Astrocyte (in vitro differentiated cells and primary cell): Measurements from ENCODE around the gene KIRREL3. TPM values are rescaled to one million over a fixed set of nuclear protein-coding genes. Genes with fewer than 3 reads are reported as not detected.

ENCODE experiments used
- DNase-seq: peaks from one replicate; pipeline ENCODE4 v3.0.0-alpha.2; 2010; ENCODE audit warnings: low read depth
- FAIRE-seq: peaks from 2 replicates; lab custom pipeline; 2011; peaks lifted over from hg19 to GRCh38; lab: Jason Lieb, UNC
- H2AFZ ChIP-seq: 2 replicates; pipeline ENCODE4 v1.6.0; 2012; ENCODE audit warnings: low read depth, low read length, inconsistent platforms
- H3K27ac ChIP-seq: 2 replicates; pipeline ENCODE4 v1.5.1; 2011; ENCODE audit warnings: low read depth, low read length, inconsistent platforms
- H3K27me3 ChIP-seq: 2 replicates; pipeline ENCODE4 v1.6.0; 2011; ENCODE audit warnings: low read length, inconsistent platforms; ENCODE audit not compliant: insufficient read depth
- H3K36me3 ChIP-seq: 2 replicates; pipeline ENCODE4 v1.5.1; 2011; ENCODE audit warnings: low read length, inconsistent platforms; ENCODE audit not compliant: insufficient read depth
- H3K4me1 ChIP-seq: 2 replicates; pipeline ENCODE4 v1.5.1; 2011; ENCODE audit warnings: low read length, inconsistent platforms; ENCODE audit not compliant: insufficient read depth
- H3K4me2 ChIP-seq: 2 replicates; pipeline ENCODE4 v1.6.0; 2012; ENCODE audit warnings: low read length, inconsistent platforms
- H3K4me3 ChIP-seq: 2 replicates; pipeline ENCODE4 v1.5.1; 2011; ENCODE audit warnings: low read depth, mild to moderate bottlenecking, low read length, inconsistent platforms; ENCODE audit not compliant: insufficient read depth
- H3K79me2 ChIP-seq: 2 replicates; pipeline ENCODE4 v1.6.0; 2012; ENCODE audit warnings: mild to moderate bottlenecking, low read length, inconsistent platforms; ENCODE audit not compliant: insufficient read depth
- H3K9ac ChIP-seq: 2 replicates; pipeline ENCODE4 v1.6.0; 2012; ENCODE audit warnings: mild to moderate bottlenecking, low read length, inconsistent platforms
- H3K9me3 ChIP-seq: 2 replicates; pipeline ENCODE4 v1.5.1; 2012; ENCODE audit warnings: low read depth, mild to moderate bottlenecking, low read length, inconsistent platforms; ENCODE audit not compliant: insufficient read depth
- H4K20me1 ChIP-seq: 2 replicates; pipeline ENCODE4 v1.6.0; 2012; ENCODE audit warnings: low read length, inconsistent platforms; ENCODE audit not compliant: insufficient read depth
- H3K27ac Mint-ChIP-seq: one replicate; pipeline ENCODE4 v1.8.0; 2021; ENCODE audit warnings: mild to moderate bottlenecking, mixed read lengths; ENCODE audit not compliant: unreplicated experiment
- H3K27me3 Mint-ChIP-seq: one replicate; pipeline ENCODE4 v1.8.0; 2021; ENCODE audit warnings: low read depth, mixed read lengths; ENCODE audit not compliant: unreplicated experiment
- H3K36me3 Mint-ChIP-seq: one replicate; pipeline ENCODE4 v1.8.0; 2021; ENCODE audit warnings: low read depth, mixed read lengths; ENCODE audit not compliant: unreplicated experiment
- H3K4me1 Mint-ChIP-seq: one replicate; pipeline ENCODE4 v1.8.0; 2021; ENCODE audit warnings: low read depth, mixed read lengths; ENCODE audit not compliant: unreplicated experiment
- H3K4me3 Mint-ChIP-seq: one replicate; pipeline ENCODE4 v1.8.0; 2021; ENCODE audit warnings: mild to moderate bottlenecking, moderate library complexity, mixed read lengths; ENCODE audit not compliant: unreplicated experiment
- H3K9me3 Mint-ChIP-seq: one replicate; pipeline ENCODE4 v1.8.0; 2021; ENCODE audit warnings: mild to moderate bottlenecking, mixed read lengths; ENCODE audit not compliant: unreplicated experiment
- CTCF ChIP-seq: IDR thresholded peaks from 2 replicates; pipeline ENCODE4 v1.5.1; 2011; ENCODE audit warnings: low read depth, mild to moderate bottlenecking, inconsistent platforms, low read length, moderate library complexity; ENCODE audit not compliant: insufficient read depth
- EZH2 ChIP-seq: IDR thresholded peaks from 2 replicates; pipeline ENCODE4 v1.6.1; 2012; ENCODE audit warnings: mild to moderate bottlenecking, low read length, inconsistent platforms; ENCODE audit not compliant: insufficient read depth
- total RNA-seq: library from RNA; stranded (reverse); gene quantifications from 2 replicates; pipeline ENCODE4 v1.2.1, GENCODE V29; 2021

KIRREL3 gene
- total RNA-seq, 1 donor from 2014 or later = 0.91 TPM

GRCh38 chr11:126938718-126939117 lies 61.9 kb downstream of the KIRREL3 start:
- Mint-ChIP-seq H3K27ac (no peak overlapping the region), H3K36me3 (peaks cover 2% of the 10 kb centered on the region), H3K9me3 (peaks cover 7% of the 10 kb centered on the region), H3K4me3 (no peak overlapping the region), H3K4me1 (no peaks in the 10 kb centered on the region), H3K27me3 (peaks cover 21% of the 10 kb centered on the region)
- DNase-seq (no peak), FAIRE-seq (no peak)
- H3K27me3 ChIP-seq = no peaks in the 10 kb centered on the region
- no peaks in the 10 kb centered on the region for H3K9me3 ChIP-seq
- no peak overlapping the region for H3K4me3 ChIP-seq
- H3K36me3 ChIP-seq = no peaks in the 10 kb centered on the region
- H3K27ac ChIP-seq = no peak overlapping the region
- H3K9ac ChIP-seq = no peak overlapping the region
- H4K20me1 ChIP-seq = no peaks in the 10 kb centered on the region
- no peaks in the 10 kb centered on the region for H3K4me1 ChIP-seq
- TF ChIP-seq CTCF = no peak
- no peak for TF ChIP-seq EZH2
- no peaks in the 10 kb centered on the region for H3K79me2 ChIP-seq
- H3K4me2 ChIP-seq = no peak overlapping the region
- H2AFZ ChIP-seq = no peak overlapping the region

GRCh38 chr11:126930091-126930841 lies 70.3 kb downstream of the KIRREL3 start:
- FAIRE-seq = peak; percentile 60
- H3K9me3 Mint-ChIP-seq = peaks cover 14% of the 10 kb centered on the region

More at GRCh38 chr11:126930091-126930841, 70.3 kb downstream of the KIRREL3 start:
- H3K4me3 ChIP-seq = no peak overlapping the region
- H3K9ac ChIP-seq = peak overlapping the region; percentile 65
- H3K27me3 ChIP-seq = no peaks in the 10 kb centered on the region
- Mint-ChIP-seq H3K4me1 (peaks cover 26% of the 10 kb centered on the region), H3K27me3 (peaks cover 5% of the 10 kb centered on the region), H3K27ac (peak overlapping the region; percentile 50), H3K4me3 (no peak overlapping the region), H3K36me3 (peaks cover 3% of the 10 kb centered on the region)
- H3K27ac ChIP-seq = peak overlapping the region; percentile 79
- H3K79me2 ChIP-seq = no peaks in the 10 kb centered on the region
- H2AFZ ChIP-seq = no peak overlapping the region
- no peak for TF ChIP-seq EZH2
- TF ChIP-seq CTCF = no peak
- peak; percentile 23 for DNase-seq
- H3K4me1 ChIP-seq = peaks cover 16% of the 10 kb centered on the region
- no peaks in the 10 kb centered on the region for H3K9me3 ChIP-seq
- H3K36me3 ChIP-seq = no peaks in the 10 kb centered on the region
- H4K20me1 ChIP-seq = no peaks in the 10 kb centered on the region
- H3K4me2 ChIP-seq = peak overlapping the region; percentile 58
